GM12878 (cell line): ENCODE data around the gene ZNF780B. TPM values are rescaled to one million over a fixed set of nuclear protein-coding genes. Genes with fewer than 3 reads are reported as not detected.

Experiments used
- ATF2 ChIP-seq: IDR thresholded peaks from 2 replicates; pipeline ENCODE4 v1.6.1; 2012; ENCODE audit warnings: low read length, inconsistent platforms
- CBX5 ChIP-seq: sonication (generic); IDR thresholded peaks from 2 replicates; pipeline ENCODE4 v1.6.1; 2016; ENCODE audit warnings: low read depth, moderate library complexity, mild to moderate bottlenecking, inconsistent platforms
- CREM ChIP-seq: IDR thresholded peaks from 2 replicates; pipeline ENCODE4 v1.6.1; 2014; ENCODE audit warnings: antibody characterized with exemption, low read depth
- HDAC6 ChIP-seq: fragments of 200-600 bp; sonication (generic); IDR thresholded peaks from one replicate; pipeline ENCODE4 v1.8.0; 2017; ENCODE audit warnings: antibody characterized with exemption; ENCODE audit not compliant: unreplicated experiment
- HDGF ChIP-seq: fragments of 450-650 bp; IDR thresholded peaks from 2 replicates; pipeline ENCODE4 v1.6.1; 2016; ENCODE audit warnings: antibody characterized with exemption
- MEF2A ChIP-seq: IDR thresholded peaks from 2 replicates; pipeline ENCODE4 v1.6.1; 2011; ENCODE audit warnings: low read depth, mild to moderate bottlenecking, low read length, moderate library complexity; ENCODE audit not compliant: insufficient read depth
- MTA3 ChIP-seq: IDR thresholded peaks from 2 replicates; pipeline ENCODE4 v1.6.1; 2012; ENCODE audit warnings: low read length, inconsistent platforms, borderline replicate concordance
- NBN ChIP-seq: fragments of 450-650 bp; IDR thresholded peaks from 2 replicates; pipeline ENCODE4 v1.6.1; 2016
- NFYA ChIP-seq: IDR thresholded peaks from 2 replicates; pipeline ENCODE4 v1.6.1; 2011; ENCODE audit warnings: low read depth, mild to moderate bottlenecking, low read length, improper control_type of control experiment, borderline replicate concordance
- NRF1 ChIP-seq: conservative IDR thresholded peaks from 2 replicates; pipeline ENCODE4 v1.6.1; 2011; ENCODE audit warnings: mild to moderate bottlenecking, low read depth, low read length, improper control_type of control experiment
- POLR2A ChIP-seq: IDR thresholded peaks from 2 replicates; pipeline ENCODE4 v1.6.1; 2011; ENCODE audit warnings: low read depth, mild to moderate bottlenecking, low read length
- RFX5 ChIP-seq: IDR thresholded peaks from 2 replicates; pipeline ENCODE4 v1.6.1; 2011; ENCODE audit warnings: low read depth, low read length, improper control_type of control experiment
- SMAD5 ChIP-seq: IDR thresholded peaks from 2 replicates; pipeline ENCODE4 v1.6.1; 2016; ENCODE audit warnings: antibody characterized with exemption, low read depth
- SPI1 ChIP-seq: IDR thresholded peaks from 2 replicates; pipeline ENCODE4 v1.6.1; 2011; ENCODE audit warnings: low read depth, mild to moderate bottlenecking, low read length, moderate library complexity, borderline replicate concordance; ENCODE audit not compliant: insufficient read depth
- STAT3 ChIP-seq: IDR thresholded peaks from 2 replicates; pipeline ENCODE4 v1.6.1; 2011; ENCODE audit warnings: low read depth, low read length, improper control_type of control experiment
- TCF3 ChIP-seq: IDR thresholded peaks from 2 replicates; pipeline ENCODE4 v1.6.1; 2012; ENCODE audit warnings: low read depth, mild to moderate bottlenecking, low read length, borderline replicate concordance; ENCODE audit not compliant: insufficient read depth
- YBX1 ChIP-seq: fragments of 450-650 bp; IDR thresholded peaks from 2 replicates; pipeline ENCODE4 v1.6.1; 2016; ENCODE audit warnings: antibody characterized with exemption
- ZNF207 ChIP-seq: fragments of 450-650 bp; IDR thresholded peaks from 2 replicates; pipeline ENCODE4 v1.6.1; 2014; ENCODE audit warnings: antibody characterized with exemption, mild to moderate bottlenecking, borderline replicate concordance
- ZNF384 ChIP-seq: IDR thresholded peaks from 2 replicates; pipeline ENCODE4 v1.6.1; 2012; ENCODE audit warnings: low read depth, mild to moderate bottlenecking, low read length, improper control_type of control experiment, borderline replicate concordance
- ZZZ3 ChIP-seq: IDR thresholded peaks from 2 replicates; pipeline ENCODE4 v1.6.1; 2011; ENCODE audit warnings: low read depth; ENCODE audit not compliant: control insufficient read depth, insufficient read length
- polyA plus RNA-seq, 11 experiments: library from polyadenylated mRNA; depleted of rRNA in 4 of 11; unstranded in 6 of 11; stranded (reverse) in 5 of 11; fragments of >200 nt; fragmentation: Nextera tagmentation in 4 of 11; fragmentation: Illumina TruSeq in 1 of 11; extraction: Ambion mirVana in 4 of 11; extraction: Trizol in 1 of 11; gene quantifications; 1 replicate in 1 of 11; 2 replicates in 10 of 11; pipeline versions ENCODE4 v1.2.1 to v1.2.3, GENCODE V29; 2011 to 2016; ENCODE audit warnings: inconsistent platforms in 2 of 11, missing spikeins in 2 of 11, low read depth in 1 of 11
- total RNA-seq, 4 experiments: library from RNA; depleted of rRNA in 3 of 4; stranded (reverse); fragments of >200 nt in 3 of 4; fragmentation: Illumina TruSeq in 1 of 4; extraction: Trizol in 1 of 4; gene quantifications; 2 replicates each; pipeline versions ENCODE4 v1.2.1 to v1.2.3, GENCODE V29; 2013 to 2021
- TF ChIP-seq, protein P1 (sequence below): IDR thresholded peaks from 2 replicates; pipeline ENCODE4 v1.6.1; 2011; ENCODE audit warnings: borderline replicate concordance, low read depth, mild to moderate bottlenecking, moderate library complexity, mixed read lengths, low read length; ENCODE audit not compliant: insufficient read depth; ENCODE audit errors: extremely low read length
- TF ChIP-seq, protein P2 (sequence below): fragments of 450-650 bp; conservative IDR thresholded peaks from 2 replicates; pipeline ENCODE4 v1.6.1; 2017; ENCODE audit warnings: mild to moderate bottlenecking, moderate library complexity
- TF ChIP-seq, protein P3 (sequence below): IDR thresholded peaks from 2 replicates; pipeline ENCODE4 v1.6.1; 2012; ENCODE audit warnings: mild to moderate bottlenecking, low read depth, low read length

The ZNF780B gene
- total and polyA plus RNA-seq, 10 of the 15 experiments (the other 5 are each of a cell fraction or from before 2014, with no cell fraction given), result 7.3 to 24.0 (median 12.3) TPM

DNA sequence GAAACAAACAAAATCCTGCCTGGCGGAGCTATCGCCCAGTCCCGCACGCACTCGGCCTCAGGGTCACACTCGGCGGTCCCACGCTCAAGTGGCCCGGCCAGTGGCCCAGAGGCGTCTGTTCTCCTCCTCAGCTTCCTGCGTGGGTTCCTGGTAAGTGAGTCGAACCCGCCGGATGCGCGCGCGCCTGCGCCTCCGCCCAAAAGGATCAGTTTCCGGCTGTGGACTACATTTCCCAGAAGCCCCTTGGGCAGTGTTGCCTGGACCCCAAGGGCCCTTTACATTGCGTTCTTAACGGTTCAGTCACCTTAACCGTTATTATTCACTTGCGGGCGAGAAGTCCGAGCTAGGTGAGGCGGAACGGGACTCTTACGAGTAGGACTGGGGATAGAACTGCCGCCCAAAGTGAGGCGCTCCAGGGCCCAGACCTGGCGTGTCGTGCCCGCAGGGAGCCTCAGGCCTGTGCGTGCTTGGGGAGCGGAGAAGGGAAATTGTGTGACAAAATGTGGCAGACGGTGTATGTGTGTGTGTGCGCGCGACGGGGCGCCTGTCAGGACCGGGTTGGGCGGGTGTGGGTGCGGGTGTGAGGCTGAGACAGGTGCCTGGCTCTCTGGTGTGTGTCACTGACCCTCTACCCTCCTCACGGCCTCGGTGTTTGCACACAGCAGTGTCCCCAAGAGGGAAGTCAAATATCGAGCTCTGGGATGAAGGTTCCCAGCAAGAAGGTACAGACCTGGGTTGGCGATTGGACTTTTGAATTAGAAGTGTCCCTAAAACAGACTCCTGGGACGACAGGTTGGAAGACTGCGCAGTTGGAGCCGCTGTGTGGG is 59.0 kb downstream of the ZNF780B start, which contains the start of gene ZNF546 (continued):
- TF ChIP-seq, protein P1, sequence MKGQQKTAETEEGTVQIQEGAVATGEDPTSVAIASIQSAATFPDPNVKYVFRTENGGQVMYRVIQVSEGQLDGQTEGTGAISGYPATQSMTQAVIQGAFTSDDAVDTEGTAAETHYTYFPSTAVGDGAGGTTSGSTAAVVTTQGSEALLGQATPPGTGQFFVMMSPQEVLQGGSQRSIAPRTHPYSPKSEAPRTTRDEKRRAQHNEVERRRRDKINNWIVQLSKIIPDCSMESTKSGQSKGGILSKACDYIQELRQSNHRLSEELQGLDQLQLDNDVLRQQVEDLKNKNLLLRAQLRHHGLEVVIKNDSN, result no peak
- peak; percentile 75; the same call in 1 of the 2 replicates for TF ChIP-seq NBN
- TF ChIP-seq ZZZ3, result no peak
- TF ChIP-seq STAT3, result no peak
- 0 out of 2 replicates have a peak, but pooled peaks have one; percentile 17 for TF ChIP-seq CBX5
- TF ChIP-seq SMAD5, result peak; percentile 65; the same call in 1 of the 2 replicates
- TF ChIP-seq RFX5, result no peak
- TF ChIP-seq, protein P2, sequence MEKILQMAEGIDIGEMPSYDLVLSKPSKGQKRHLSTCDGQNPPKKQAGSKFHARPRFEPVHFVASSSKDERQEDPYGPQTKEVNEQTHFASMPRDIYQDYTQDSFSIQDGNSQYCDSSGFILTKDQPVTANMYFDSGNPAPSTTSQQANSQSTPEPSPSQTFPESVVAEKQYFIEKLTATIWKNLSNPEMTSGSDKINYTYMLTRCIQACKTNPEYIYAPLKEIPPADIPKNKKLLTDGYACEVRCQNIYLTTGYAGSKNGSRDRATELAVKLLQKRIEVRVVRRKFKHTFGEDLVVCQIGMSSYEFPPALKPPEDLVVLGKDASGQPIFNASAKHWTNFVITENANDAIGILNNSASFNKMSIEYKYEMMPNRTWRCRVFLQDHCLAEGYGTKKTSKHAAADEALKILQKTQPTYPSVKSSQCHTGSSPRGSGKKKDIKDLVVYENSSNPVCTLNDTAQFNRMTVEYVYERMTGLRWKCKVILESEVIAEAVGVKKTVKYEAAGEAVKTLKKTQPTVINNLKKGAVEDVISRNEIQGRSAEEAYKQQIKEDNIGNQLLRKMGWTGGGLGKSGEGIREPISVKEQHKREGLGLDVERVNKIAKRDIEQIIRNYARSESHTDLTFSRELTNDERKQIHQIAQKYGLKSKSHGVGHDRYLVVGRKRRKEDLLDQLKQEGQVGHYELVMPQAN, result peak; percentile 78; the same call in 1 of the 2 replicates
- no peak for TF ChIP-seq YBX1
- 0 out of 2 replicates have a peak, but pooled peaks have one; percentile 51 for TF ChIP-seq TCF3
- no peak for TF ChIP-seq ZNF384
- TF ChIP-seq, protein P3, sequence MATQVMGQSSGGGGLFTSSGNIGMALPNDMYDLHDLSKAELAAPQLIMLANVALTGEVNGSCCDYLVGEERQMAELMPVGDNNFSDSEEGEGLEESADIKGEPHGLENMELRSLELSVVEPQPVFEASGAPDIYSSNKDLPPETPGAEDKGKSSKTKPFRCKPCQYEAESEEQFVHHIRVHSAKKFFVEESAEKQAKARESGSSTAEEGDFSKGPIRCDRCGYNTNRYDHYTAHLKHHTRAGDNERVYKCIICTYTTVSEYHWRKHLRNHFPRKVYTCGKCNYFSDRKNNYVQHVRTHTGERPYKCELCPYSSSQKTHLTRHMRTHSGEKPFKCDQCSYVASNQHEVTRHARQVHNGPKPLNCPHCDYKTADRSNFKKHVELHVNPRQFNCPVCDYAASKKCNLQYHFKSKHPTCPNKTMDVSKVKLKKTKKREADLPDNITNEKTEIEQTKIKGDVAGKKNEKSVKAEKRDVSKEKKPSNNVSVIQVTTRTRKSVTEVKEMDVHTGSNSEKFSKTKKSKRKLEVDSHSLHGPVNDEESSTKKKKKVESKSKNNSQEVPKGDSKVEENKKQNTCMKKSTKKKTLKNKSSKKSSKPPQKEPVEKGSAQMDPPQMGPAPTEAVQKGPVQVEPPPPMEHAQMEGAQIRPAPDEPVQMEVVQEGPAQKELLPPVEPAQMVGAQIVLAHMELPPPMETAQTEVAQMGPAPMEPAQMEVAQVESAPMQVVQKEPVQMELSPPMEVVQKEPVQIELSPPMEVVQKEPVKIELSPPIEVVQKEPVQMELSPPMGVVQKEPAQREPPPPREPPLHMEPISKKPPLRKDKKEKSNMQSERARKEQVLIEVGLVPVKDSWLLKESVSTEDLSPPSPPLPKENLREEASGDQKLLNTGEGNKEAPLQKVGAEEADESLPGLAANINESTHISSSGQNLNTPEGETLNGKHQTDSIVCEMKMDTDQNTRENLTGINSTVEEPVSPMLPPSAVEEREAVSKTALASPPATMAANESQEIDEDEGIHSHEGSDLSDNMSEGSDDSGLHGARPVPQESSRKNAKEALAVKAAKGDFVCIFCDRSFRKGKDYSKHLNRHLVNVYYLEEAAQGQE, result no peak; the same call in 1 of the 2 replicates
- no peak for TF ChIP-seq MTA3
- TF ChIP-seq MEF2A, result no peak
- no peak for TF ChIP-seq NFYA
- no peak for TF ChIP-seq ZNF207
- TF ChIP-seq ATF2, result no peak
- 0 out of 2 replicates have a peak, but pooled peaks have one; percentile 7 for TF ChIP-seq SPI1
- TF ChIP-seq CREM, result peak; percentile 62; the same call in 1 of the 2 replicates
- TF ChIP-seq POLR2A, result peak; percentile 98
- TF ChIP-seq NRF1, result peak; percentile 82
- TF ChIP-seq HDGF, result peak; percentile 87
- TF ChIP-seq HDAC6, result no peak
